ENCODE measurements around the gene SLC34A3.

SLC34A3 gene

DNA sequence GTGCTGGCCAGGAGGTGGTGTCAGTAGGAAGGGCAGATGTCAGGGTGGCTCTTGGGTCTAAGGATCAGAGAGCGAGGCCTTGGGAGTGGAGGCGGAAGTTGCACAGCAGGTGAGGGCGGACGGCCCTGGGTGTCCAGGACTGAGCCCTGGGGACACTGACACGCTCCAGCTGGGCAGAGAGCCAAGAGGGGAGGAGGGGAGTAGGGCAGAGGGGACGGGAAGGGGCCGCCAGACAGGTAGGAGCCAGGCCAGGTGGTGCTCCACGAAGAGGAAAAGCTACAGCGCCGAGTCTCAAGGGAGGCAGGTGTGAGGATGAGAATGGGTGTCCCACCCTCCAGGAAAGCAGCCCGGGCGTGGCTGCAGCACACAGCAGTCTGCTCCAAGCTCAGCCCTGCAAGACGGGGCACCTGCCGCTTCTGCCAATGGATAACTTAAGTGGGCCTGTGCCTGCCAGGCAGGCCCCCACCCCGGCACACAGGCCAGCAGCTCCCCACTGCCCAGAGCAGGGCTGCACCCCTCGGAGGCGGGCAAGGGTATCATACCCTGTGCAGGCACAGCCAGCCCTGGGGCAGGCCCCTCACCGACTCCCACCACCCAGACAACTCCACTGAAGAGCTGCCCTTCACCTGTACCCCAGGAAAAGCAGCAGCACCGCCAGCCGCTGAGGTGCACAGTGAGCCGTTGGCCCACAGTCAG is 35.0 kb upstream of the SLC34A3 start:
- no peak for DNase-seq

DNA sequence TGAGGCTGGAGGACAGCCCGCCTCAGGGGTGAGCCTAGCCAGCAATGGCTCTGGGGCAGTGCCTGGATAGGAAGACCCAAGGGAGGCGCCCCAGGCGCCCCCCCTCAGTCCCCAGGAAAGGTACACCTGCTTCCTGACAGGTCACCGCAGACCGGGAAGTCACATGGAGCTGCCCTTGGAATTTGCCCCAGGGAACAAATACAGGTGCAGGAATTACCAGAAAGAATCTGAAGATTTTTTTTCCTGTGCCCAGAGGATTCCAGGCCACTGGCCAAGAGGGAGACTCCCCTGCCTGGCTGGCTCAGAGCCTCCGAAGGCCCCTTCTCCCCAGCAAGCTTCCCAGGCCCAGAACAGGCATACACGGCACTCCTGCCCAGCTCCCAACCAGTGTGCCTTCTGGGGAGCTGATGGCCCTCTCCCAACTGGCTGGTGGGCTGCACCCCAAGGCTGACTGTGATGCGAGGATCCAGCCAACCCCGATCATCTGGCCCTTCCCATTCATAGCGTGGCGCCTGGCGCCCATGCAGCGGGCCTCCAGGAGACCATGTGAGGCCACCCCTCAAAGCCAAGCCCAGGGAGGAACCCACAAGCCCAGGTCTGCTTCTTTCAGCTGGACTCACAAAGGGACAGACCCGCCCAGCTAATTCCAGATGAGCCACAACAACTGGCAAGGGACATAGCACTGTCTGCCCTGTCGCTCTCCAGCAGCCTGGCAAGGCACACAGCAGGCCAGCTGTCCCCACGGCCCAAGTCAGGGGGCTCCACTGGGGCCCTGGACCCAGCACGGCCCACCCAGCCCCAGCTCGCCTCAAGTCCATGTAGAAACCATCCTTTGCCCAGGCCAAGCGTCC is 32.4 kb upstream of the SLC34A3 start:
- DNase-seq: no peak

DNA sequence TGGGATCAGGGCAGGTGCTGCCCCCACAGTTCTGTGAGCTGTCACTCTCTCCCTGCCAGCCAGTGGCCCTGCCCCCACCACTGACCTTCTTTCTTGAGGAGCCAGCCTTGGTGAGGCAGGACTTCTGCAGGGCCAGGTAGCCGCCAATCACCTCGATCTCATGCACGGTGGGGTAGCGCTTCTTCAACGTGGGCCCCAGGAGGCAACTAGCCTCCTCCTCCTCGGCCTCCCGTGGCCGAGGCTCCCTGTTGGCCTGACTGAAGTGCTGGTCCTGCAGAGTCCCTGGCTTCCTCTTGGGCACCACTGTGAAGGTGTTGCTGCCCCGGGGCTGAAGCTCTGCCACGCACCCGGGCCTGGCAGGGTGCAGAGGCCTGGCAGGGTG is 31.8 kb upstream of the SLC34A3 start:
- no peak for DNase-seq

DNA sequence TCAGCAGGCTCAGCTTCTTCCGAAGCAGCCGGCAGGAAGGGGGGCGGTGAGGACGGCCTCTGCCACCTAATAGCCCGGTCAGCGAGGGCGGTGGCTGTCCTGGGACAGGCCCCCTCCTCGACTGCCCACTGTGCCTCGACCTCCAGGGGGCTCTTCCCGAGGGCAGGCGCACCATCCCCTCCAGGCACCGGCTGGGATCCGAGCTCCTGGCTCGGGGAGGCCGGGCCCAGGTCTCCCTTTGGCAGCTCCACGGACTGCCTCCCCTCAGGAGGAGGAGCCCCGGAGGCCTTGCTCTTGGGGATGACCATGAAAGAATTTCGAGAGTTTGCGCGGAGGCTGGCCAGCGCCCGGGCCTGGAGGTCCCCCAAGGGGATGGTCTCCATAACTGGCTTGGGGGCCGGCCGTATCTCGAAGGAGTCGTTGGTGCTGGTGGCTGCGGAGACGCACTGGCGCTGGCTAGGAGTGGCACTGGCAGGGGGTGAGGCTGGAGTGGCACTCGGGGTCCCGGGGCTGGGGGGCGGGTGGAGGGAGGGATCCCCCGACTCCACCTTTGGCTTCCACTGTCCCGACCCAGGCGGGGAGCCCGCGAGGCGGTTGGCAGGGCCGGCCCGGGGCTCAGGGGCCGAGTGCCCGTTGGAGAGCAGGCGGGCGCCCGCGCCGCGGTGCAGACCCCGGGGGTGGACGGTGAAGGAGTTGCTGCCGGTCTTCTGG is 31.1 kb upstream of the SLC34A3 start:
- DNase-seq: no peak

DNA sequence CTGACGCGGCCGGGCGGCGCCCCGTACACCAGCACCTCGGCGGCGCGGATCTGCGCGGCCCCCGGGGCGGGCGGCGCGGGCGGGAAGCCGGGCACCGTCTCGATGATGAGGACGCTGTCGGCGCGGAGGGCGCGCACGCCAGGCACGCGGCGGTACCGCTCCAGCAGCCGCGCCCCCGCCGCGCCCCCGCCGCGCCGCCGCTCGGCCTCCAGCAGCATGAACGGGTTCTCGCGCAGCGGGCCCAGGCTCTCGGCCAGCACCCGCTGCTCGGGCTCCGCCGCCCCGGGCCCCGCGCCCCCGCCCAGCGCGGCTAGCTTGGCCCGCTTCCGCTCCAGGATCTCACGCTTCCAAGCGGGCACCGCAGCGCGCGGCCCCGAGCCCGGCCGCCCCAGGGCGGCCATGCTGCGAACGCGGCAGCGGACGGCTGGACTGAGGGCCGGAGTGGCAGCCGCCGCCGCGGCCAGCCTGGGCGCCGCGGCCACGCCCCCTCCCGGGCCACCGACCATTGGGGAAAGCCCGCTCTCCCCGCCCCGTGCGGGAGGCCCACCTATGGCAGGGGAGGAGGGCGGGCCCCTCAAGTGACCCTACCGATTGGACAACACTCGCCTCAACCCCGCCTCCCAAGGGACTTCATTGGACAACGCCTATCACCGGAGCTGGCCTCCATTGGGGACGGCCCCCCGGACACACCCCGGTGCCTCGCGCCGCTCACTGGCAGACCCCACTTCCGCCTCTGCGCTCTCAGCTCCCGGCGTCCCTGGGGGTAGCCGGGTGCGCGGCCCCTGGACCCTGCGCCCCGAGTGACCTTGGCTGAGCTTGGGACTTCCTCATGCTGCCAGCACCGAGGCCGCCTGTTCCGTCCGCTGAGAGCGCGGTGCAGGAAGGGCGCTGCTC is 30.1 kb upstream of the SLC34A3 start, which contains the start of gene TPRN:
Gene TPRN (minus strand): TSS at position 431 of the 894 bp plus-strand sequence. CDS start 30 bp downstream, at position 401.
- peak; percentile 99 for DNase-seq

DNA sequence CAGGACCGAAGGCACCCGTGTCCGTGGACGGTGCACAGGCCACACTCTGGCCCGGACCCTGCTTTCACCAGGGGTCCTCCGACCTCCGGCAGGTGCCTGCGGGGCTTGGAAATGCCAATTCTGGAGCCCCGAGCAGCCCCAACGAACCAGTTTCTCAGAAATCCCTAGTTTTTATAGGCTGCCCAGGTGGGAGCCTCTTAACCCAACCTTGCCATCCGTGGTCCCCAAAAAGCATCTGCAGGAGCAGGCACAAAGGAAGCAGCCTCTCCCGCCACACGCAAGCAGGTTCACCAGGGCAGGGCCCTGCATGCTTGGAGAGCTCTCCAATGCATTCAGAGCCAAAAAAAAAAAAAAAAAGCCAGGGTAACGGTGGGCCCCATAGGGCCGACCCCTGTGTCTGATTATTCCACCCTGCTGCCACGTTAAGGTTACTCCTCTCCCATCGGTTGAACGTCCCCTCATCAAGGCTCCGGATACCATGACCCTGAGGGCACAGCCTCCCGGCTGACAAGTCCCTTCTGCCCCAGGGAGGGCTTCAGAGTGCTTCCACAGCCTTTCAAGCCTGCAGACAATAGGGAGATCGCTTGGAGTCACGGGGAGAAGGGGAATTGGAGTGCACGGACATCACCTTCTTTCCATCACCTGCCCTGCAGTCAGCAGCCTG is 29.4 kb upstream of the SLC34A3 start:
- no peak for DNase-seq

DNA sequence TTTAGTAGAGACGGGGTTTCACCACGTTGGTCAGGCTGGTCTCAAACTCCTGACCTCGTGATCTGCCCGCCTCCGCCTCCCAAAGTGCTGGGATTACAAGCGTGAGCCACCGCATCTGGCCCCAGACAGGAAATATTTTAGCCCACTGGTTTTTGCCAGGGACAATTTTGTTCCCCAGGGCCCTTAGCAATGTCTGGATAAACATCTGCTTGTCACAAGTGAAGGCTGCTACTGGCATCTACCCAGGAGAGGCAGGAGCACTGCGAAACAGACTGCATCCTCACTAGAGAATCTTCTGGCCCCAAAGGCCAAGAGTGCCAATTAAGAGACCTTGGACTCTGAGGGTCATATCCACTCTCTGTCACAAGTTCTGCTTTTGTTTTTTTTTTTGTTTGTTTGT is 27.7 kb upstream of the SLC34A3 start:
- no peak for DNase-seq

DNA sequence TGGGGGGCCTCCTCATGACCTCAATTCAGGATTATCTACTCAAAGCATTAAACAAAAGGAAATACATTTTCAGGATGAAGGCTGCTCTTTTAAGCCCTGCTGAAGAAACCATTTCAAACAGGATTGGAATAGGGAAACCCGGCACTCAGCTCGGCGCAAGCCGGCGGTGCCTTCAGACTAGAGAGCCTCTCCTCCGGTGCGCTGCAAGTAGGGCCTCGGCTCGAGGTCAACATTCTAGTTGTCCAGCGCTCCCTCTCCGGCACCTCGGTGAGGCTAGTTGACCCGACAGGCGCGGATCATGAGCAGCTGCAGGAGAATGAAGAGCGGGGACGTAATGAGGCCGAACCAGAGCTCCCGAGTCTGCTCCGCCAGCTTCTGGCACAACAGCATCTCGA is 26.0 kb upstream of the SLC34A3 start:
- DNase-seq: no peak

DNA sequence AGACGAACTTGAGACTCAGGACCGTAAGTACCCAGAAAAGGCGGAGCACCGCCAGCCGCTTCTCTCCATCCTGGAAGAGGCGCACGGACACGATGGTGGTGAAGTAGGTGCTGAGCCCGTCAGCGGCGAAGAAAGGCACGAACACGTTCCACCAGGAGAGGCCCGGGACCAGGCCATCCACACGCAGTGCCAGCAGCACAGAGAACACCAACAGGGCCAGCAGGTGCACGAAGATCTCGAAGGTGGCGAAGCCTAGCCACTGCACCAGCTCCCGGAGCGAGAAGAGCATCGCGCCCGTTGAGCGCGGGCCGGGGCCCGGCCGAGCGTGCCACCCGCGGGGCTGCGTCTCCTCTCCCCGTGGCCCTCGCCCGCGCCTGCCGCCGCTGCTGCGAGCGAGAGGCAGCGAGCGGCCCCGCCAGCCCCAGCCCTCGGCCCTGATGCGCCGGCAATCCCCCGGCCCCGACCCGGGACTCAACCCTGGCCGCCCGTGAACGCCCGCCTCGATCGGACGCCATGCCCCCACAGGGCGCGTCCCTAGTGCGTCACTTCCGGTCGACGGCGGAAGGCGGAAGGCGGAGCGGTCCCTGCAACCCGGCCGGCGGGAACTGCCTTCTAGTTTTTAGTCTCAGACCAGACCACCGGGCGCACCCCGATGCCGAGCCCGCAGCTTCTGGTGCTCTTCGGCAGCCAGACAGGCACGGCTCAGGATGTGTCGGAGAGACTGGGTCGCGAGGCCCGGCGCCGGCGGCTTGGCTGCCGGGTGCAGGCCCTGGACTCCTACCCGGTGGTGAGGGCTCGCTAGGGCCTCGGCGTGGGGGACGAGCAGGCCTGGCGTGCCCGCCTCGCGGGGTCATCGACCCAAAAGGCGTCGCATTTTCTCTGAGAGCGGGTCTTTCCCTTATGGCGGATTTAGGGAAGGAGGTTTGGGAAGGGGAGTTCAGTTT is 25.3 kb upstream of the SLC34A3 start, which contains the start of the genes NDOR1 and TMEM203:
Gene NDOR1 (plus strand): TSS at position 575 of the 944 bp plus-strand sequence. CDS start 78 bp downstream, at position 653.
Gene TMEM203 (minus strand): TSS at position 523 of the 944 bp plus-strand sequence. CDS start 234 bp downstream, at position 289.
- DNase-seq: peak; percentile 85

DNA sequence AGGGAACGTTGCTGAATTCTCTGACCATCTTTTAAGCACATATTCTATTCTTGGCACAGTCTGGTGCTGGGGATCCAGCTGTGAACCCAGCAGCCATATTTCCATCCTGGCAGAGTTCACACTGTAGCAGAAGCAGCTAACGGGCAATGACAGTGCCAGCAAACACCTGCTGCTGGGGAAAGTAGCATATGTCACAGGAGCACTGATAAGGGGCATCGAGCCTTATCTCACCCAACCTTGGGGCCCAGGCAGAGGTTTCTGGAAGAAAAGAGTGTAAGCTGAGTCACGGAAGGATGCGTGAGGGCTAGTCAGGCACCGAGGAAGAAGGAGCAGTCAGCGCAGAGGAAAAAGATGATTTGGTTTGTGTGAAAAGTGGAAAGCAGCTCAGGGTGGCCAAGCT is 24.1 kb upstream of the SLC34A3 start:
- DNase-seq: no peak

DNA sequence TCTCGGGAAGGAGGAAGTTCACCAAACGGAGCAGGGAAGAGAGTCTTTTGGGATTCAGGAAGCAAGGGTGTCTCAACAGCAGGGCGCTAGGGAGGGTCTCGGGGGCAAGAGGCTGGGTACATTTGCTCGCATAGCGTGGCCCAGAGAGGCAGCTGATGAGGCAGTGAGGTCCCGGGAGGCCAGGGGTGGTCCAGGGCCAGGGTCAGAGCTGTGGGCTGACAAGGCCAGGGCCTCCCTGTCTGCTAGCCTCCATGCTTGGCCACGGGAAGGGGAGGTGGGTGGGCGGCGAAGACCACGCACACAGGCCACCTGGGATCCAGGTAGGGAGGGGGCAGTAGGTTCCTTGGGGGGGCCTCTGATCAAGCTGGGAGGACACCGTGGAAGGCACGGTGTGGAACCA is 19.2 kb upstream of the SLC34A3 start:
- no peak for DNase-seq

DNA sequence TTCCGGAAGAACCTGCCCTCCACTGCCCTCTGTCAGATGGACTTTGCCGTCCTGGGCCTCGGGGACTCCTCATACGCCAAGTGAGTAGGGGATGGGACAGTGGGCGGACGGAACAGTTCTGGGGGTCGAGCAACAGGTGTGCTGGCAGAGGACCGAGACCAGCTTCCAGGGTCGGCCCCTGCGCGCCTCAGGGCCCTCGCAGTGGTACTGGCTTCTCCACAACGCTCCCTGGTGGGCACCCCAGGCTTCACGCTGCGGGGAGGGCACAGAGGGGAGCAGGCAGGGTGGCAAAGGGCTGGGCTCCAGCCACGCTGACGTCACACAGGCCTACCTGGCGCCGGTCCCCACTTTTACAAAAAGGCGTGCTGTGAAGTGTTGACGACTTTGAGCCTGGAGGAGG is 18.2 kb upstream of the SLC34A3 start:
- DNase-seq: no peak

DNA sequence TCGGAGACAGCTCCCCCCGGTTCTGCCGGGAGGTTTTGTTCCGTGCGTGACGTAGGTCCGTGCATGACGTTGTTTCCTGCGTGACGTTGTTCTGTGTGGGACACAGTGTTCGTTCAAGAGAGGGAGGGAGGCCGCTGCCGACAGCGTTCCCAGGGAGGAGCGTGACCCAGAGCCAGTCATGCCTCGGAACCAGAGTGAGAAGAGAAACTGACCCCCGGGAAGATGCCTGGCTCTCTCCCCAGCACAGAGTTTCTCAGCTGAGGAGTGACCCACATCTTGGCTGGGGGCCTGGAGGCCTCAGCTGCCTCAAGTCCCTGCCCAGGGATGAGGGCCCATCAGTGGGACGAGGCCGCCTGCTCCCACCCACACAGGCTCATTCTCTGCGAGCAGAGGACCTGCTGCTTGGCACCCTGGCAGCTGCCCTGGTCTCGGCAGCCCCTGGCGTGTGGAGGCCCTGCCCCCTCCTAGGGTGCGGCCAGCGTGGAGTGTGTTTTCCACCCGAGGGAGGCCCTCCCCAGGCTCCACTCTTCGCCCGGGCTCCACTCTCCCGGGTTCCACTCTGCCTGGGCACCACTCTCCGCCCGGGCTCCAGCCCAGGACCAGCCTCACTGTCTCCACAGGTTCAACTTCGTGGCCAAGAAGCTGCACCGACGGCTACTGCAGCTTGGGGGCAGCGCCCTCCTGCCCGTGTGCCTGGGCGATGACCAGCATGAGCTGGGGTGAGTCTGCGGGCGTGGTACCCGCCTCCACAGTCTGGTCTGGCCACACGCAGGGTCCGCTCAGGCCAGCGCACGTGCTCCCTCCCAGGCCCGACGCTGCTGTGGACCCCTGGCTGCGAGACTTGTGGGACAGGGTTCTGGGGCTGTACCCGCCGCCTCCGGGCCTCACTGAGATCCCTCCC is 17.3 kb upstream of the SLC34A3 start:
- no peak for DNase-seq

DNA sequence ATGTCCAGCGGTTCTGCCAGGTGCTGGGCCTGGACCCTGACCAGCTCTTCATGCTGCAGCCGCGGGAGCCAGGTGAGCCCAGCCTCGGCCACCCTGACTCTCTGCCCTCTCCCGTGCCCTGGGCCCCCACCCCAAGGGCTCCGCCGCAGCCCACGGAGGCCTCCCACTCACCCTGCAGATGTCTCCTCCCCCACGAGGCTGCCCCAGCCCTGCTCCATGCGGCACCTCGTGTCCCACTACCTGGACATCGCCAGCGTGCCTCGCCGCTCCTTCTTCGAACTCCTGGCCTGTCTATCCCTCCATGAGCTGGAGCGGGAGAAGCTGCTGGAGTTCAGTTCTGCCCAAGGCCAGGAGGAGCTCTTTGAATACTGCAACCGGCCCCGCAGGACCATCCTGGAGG is 16.1 kb upstream of the SLC34A3 start:
- no peak for DNase-seq

DNA sequence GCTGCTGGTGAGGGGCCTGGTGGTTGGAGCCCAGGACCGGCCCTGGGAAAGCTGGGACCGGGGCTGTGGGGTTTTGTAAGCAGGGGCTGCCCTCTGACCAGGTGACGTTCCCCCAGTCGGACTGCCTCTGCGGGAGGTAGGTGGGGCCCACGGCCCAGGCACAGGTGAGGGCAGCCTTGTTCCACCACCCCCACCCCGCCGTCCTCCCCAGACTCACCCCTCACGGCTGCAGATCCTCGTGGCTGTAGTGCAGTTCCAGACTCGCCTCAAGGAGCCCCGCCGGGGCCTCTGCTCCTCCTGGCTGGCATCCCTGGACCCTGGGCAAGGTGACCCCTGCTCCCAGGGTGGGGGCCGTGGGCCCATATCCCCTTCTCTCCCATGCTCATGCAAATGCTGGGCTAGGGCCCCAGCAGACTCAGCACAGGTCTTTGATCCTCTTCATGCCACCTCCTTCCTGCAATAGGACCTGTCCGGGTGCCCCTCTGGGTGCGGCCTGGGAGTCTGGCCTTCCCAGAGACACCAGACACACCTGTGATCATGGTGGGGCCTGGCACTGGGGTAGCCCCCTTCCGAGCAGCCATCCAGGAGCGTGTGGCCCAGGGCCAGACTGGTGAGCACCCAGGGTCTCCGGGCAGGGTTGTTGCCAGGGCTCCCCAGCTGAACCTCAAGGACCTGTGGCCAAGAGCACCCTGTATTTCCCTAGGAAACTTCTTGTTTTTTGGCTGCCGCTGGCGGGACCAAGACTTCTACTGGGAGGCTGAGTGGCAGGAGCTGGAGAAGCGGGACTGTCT is 15.3 kb upstream of the SLC34A3 start:
- no peak for DNase-seq

DNA sequence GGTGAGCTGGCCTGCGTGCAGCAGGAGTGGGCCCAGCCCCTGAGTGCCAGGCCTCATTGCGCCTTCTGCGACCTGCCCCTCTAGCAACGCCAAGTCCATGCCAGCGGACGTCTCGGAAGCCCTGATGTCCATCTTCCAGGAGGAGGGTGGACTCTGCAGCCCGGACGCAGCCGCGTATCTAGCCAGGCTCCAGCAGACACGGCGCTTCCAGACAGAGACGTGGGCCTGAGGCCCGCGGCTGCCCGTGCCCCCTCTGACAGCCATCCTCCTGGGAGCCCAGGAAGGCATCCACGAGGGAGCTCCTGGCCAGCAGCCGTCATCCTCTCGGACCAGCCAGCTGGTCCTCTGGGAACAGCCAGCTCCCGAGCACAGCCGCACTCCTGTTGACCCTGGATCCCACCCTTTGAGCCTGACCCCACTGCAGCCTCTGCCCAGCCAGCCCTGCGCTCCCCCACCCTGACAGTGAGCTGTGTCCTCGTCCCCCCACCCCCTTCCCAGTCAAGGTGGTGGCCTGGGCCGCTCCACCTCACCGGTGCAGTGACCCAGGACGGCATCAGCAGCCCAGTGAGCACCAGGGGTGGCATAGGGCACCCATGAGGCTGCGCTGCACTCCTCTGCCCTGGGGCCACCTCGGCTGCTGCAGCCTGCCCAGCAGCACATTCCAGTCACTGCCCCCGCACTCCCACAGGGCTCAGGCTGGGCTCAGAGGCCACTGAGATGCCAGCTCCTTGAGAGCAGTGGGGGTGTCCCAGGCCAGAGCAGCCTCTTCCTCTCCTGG is 14.3 kb upstream of the SLC34A3 start:
- no peak for DNase-seq

Data from fibroblast of skin of abdomen (primary cell).